GM21423 (cell line): ENCODE results near the gene DNAJC7.
"Not testable (repeated sequence)": the region's sequence is repeated elsewhere in the genome, so short reads cannot be mapped to it uniquely, and the experiment has no call there.

ENCODE experiments used
- ATAC-seq: cut with Tn5 transposase; IDR thresholded peaks from one replicate; pipeline ENCODE4 v1.9.1; 2021; ENCODE audit warnings: mild to moderate bottlenecking, moderate library complexity; ENCODE audit not compliant: unreplicated experiment

The DNAJC7 gene

GRCh38 chr17:41959030-41959335 lies 58.3 kb downstream of the DNAJC7 start:
- ATAC-seq: no peak

GRCh38 chr17:41957869-41958439 lies 59.3 kb downstream of the DNAJC7 start:
- no peak for ATAC-seq

GRCh38 chr17:41957031-41957868 lies 60.0 kb downstream of the DNAJC7 start:
- no peak for ATAC-seq

GRCh38 chr17:41956522-41956921 lies 60.7 kb downstream of the DNAJC7 start:
- no peak for ATAC-seq

- no peak for ATAC-seq
Observed at GRCh38 chr17:41948762-41949460, 68.3 kb downstream of the DNAJC7 start.

GRCh38 chr17:41944943-41945342 lies 72.3 kb downstream of the DNAJC7 start:
- ATAC-seq: no peak

- no peak for ATAC-seq
Observed at GRCh38 chr17:41943492-41943891, 73.7 kb downstream of the DNAJC7 start.

- no peak for ATAC-seq
Observed at GRCh38 chr17:41942626-41943373, 74.4 kb downstream of the DNAJC7 start.

GRCh38 chr17:41941168-41941567 lies 76.1 kb downstream of the DNAJC7 start:
- ATAC-seq: no peak

- ATAC-seq: no peak
Observed at GRCh38 chr17:41939693-41940090, 77.5 kb downstream of the DNAJC7 start.

- no peak for ATAC-seq
Observed at GRCh38 chr17:41939044-41939692, 78.1 kb downstream of the DNAJC7 start.

GRCh38 chr17:41937970-41938954 lies 79.0 kb downstream of the DNAJC7 start:
- ATAC-seq: no peak

GRCh38 chr17:41935641-41936040 lies 81.6 kb downstream of the DNAJC7 start:
- ATAC-seq: no peak

GRCh38 chr17:41932816-41933389 lies 84.3 kb downstream of the DNAJC7 start:
- no peak for ATAC-seq

GRCh38 chr17:41931715-41932114 lies 85.5 kb downstream of the DNAJC7 start:
- ATAC-seq: not testable (repeated sequence)

- peak; percentile 17 for ATAC-seq
Observed at GRCh38 chr17:41930833-41931156, 86.4 kb downstream of the DNAJC7 start.

GRCh38 chr17:41930009-41930832 lies 87.0 kb downstream of the DNAJC7 start, which contains the start of gene ODAD4:
Gene ODAD4 (plus strand): TSS chr17:41930617. CDS start chr17:41930724, 107 bp downstream.
- ATAC-seq: peak; percentile 91

GRCh38 chr17:41928693-41929251 lies 88.5 kb downstream of the DNAJC7 start:
- ATAC-seq: no peak
